Choroid plexus epithelial cell (primary cell): ENCODE data around the gene SRC.

Experiments used
- DNase-seq: peaks from one replicate; pipeline ENCODE4 v3.0.0-alpha.2; 2010; ENCODE audit warnings: low read depth
- H3K4me3 ChIP-seq: 2 replicates; pipeline ENCODE4 v1.5.1; 2011; ENCODE audit warnings: low read depth, mild to moderate bottlenecking, control low read depth, low read length, moderate library complexity
- CTCF ChIP-seq: conservative IDR thresholded peaks from 2 replicates; pipeline ENCODE4 v1.5.1; 2011; ENCODE audit warnings: low read depth, mild to moderate bottlenecking, control low read depth, inconsistent platforms, low read length, moderate library complexity

The SRC gene

GRCh38 chr20:37418591-37419109, 72.7 kb downstream of the SRC start:
- DNase-seq, result no peak
- no peak for TF ChIP-seq CTCF
- H3K4me3 ChIP-seq, result no peak overlapping the region

- TF ChIP-seq CTCF, result no peak
Observed at GRCh38 chr20:37419307-37419706, 73.4 kb downstream of the SRC start.

GRCh38 chr20:37419774-37420542, 74.0 kb downstream of the SRC start:
- no peak overlapping the region for H3K4me3 ChIP-seq
- no peak for TF ChIP-seq CTCF
- DNase-seq, result no peak

More at GRCh38 chr20:37419307-37419706, 73.4 kb downstream of the SRC start:
- no peak overlapping the region for H3K4me3 ChIP-seq
- DNase-seq, result no peak

GRCh38 chr20:37420610-37421009, 74.7 kb downstream of the SRC start:
- no peak for TF ChIP-seq CTCF
- no peak overlapping the region for H3K4me3 ChIP-seq
- DNase-seq, result no peak

GRCh38 chr20:37421060-37421905, 75.3 kb downstream of the SRC start:
- no peak for TF ChIP-seq CTCF
- H3K4me3 ChIP-seq, result no peak overlapping the region
- no peak for DNase-seq

GRCh38 chr20:37421988-37422387, 76.0 kb downstream of the SRC start:
- no peak for TF ChIP-seq CTCF
- no peak overlapping the region for H3K4me3 ChIP-seq
- DNase-seq, result peak; percentile 23
